Lung (tissue), 12 donors: ENCODE results near the gene CAD. TPM values are rescaled to one million over a fixed set of nuclear protein-coding genes. Genes with fewer than 3 reads are reported as not detected.

ENCODE experiments used
- ATAC-seq: fragments of 200-7000 bp; cut with Tn5 transposase; one replicate; pipeline ENCODE4 v1.9.1; 2020; ENCODE audit warnings: moderate number of reproducible peaks; ENCODE audit not compliant: insufficient read depth, low FRiP score
- DNase-seq, 3 donors: peaks; one replicate each; pipeline ENCODE4 v3.0.0-alpha.2; 2013 to 2017
- H3K27ac ChIP-seq, 2 donors: one replicate each; pipeline ENCODE4 v1.5.1; 2013; ENCODE audit warnings: mild to moderate bottlenecking in 2 of 2, moderate library complexity in 2 of 2, control low read depth in 1 of 2, inconsistent platforms in 1 of 2, low read depth in 1 of 2, low read length in 1 of 2
- H3K27me3 ChIP-seq, 3 donors: one replicate each; pipeline ENCODE4 v1.5.1; 2013; ENCODE audit warnings: low read length in 2 of 3; ENCODE audit not compliant: control insufficient read depth in 3 of 3, insufficient read depth in 3 of 3
- H3K36me3 ChIP-seq, 4 donors: one replicate each; pipeline ENCODE4 v1.5.1; 2013; ENCODE audit warnings: low read length in 4 of 4, mild to moderate bottlenecking in 1 of 4, moderate library complexity in 1 of 4; ENCODE audit not compliant: control insufficient read depth in 4 of 4, insufficient read depth in 4 of 4
- H3K4me1 ChIP-seq, 5 donors: one replicate each; pipeline ENCODE4 v1.5.1; 2013; ENCODE audit warnings: low read length in 5 of 5, mild to moderate bottlenecking in 2 of 5, moderate library complexity in 1 of 5; ENCODE audit not compliant: control insufficient read depth in 5 of 5, insufficient read depth in 5 of 5
- H3K4me3 ChIP-seq: one replicate; pipeline ENCODE4 v1.5.1; 2013; ENCODE audit warnings: mild to moderate bottlenecking, control low read depth, moderate library complexity
- H3K9ac ChIP-seq, 2 donors: one replicate each; pipeline ENCODE4 v1.5.1; 2013; ENCODE audit warnings: low read length in 2 of 2, control low read depth in 1 of 2; ENCODE audit not compliant: insufficient read depth in 1 of 2
- H3K9me3 ChIP-seq, 4 donors: one replicate each; pipeline ENCODE4 v1.5.1; 2013; ENCODE audit warnings: low read length in 3 of 4, mild to moderate bottlenecking in 1 of 4, moderate library complexity in 1 of 4; ENCODE audit not compliant: control insufficient read depth in 4 of 4, insufficient read depth in 3 of 4
- CTCF ChIP-seq: IDR thresholded peaks from 2 replicates; pipeline ENCODE4 v1.5.1; 2012; ENCODE audit warnings: mild to moderate bottlenecking; ENCODE audit errors: control extremely low read depth, extremely low read depth
- WGBS, 2 donors: extraction: QIAGEN DNeasy Blood & Tissue Kit; methylation state at CpG; one replicate each; pipeline ENCODE4 v1.1.7; 2013; 5-methylcytosine and 5-hydroxymethylcytosine counted together
- polyA plus RNA-seq, 2 donors: library from polyadenylated mRNA; stranded (reverse); fragments of 200-250 nt; gene quantifications; one replicate each; pipeline ENCODE4 v1.2.1, GENCODE V29; 2013
- total RNA-seq, 2 donors: library from RNA; depleted of rRNA in 1 of 2; stranded (reverse); fragments of >200 nt in 1 of 2; gene quantifications; one replicate each; pipeline ENCODE4 v1.2.1, GENCODE V29; 2014 to 2021
- donor health status: control.
- donor health status: control.
- donor health status: Bipolar disorder and iron deficiency.
- donor health status: healthy.
- donor health status: DM: yes; HTN: yes; CAD: no.

Gene CAD
- total and polyA plus RNA-seq, 4 donors: 10.9 to 42.0 (median 18.9) TPM

DNA sequence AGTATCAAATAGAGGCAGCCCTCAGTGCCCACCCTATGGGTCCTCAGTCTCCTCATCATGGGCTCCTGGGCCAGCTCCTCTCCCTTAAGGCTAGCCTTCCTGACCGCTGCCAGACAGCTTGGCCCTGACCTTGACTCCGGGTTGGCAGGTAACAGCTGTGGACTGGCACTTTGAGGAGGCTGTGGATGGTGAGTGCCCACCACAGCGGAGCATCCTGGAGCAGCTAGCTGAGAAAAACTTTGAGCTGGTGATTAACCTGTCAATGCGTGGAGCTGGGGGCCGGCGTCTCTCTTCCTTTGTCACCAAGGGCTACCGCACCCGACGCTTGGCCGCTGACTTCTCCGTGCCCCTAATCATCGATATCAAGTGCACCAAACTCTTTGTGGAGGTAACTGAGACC is 19.0 kb downstream of the CAD start:
- no peak overlapping the region for H3K9ac ChIP-seq
- 96 to 97% methylated on average over 12 of the region's 12 CpGs for WGBS, 2 donors
- peaks cover 44 to 86% (median 56%) of the 10 kb centered on the region in 4 donors for H3K36me3 ChIP-seq
- TF ChIP-seq CTCF: no peak
- DNase-seq (no peak), ATAC-seq (no peak)
- H3K27me3 ChIP-seq: no peaks in the 10 kb centered on the region
- H3K27ac ChIP-seq: no peak overlapping the region
- H3K4me1 ChIP-seq: no peaks in the 10 kb centered on the region
- no peaks in the 10 kb centered on the region for H3K9me3 ChIP-seq
- no peak overlapping the region for H3K4me3 ChIP-seq

DNA sequence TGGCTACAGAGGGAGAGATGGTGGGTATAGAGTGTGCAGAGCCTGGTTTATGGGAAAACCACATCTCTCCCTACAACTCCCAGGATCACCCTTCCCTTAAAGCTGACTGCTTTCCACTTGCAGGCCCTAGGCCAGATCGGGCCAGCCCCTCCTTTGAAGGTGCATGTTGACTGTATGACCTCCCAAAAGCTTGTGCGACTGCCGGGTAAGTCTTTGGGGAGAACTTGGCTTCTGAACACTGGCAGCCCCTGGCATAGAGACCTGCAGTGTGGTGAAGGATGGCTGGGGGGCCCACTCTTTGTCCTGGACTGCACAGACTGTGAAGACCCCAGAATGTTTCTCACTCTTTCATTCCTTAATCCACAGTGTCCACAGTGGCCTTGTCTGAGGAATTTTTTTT is 19.5 kb downstream of the CAD start:
- DNase-seq (no peak), ATAC-seq (no peak)
- no peak for TF ChIP-seq CTCF
- H3K4me1 ChIP-seq: no peaks in the 10 kb centered on the region
- H3K27me3 ChIP-seq: no peaks in the 10 kb centered on the region
- H3K27ac ChIP-seq: no peak overlapping the region
- no peak overlapping the region for H3K9ac ChIP-seq
- H3K9me3 ChIP-seq: no peaks in the 10 kb centered on the region
- WGBS, 2 donors: 92 to 93% methylated on average over 3 of the region's 3 CpGs
- no peak overlapping the region for H3K4me3 ChIP-seq
- H3K36me3 ChIP-seq: peaks cover 41 to 89% (median 51%) of the 10 kb centered on the region in 4 donors

- H3K9me3 ChIP-seq: no peaks in the 10 kb centered on the region
- no peaks in the 10 kb centered on the region for H3K4me1 ChIP-seq
- ATAC-seq (no peak), DNase-seq (no peak)
- no peak overlapping the region for H3K9ac ChIP-seq
- H3K27ac ChIP-seq: no peak overlapping the region
- no peak for TF ChIP-seq CTCF
- 97 to 98% methylated on average over 15 of the region's 15 CpGs for WGBS, 2 donors
- no peak overlapping the region for H3K4me3 ChIP-seq
- no peaks in the 10 kb centered on the region for H3K27me3 ChIP-seq
- peaks cover 35 to 89% (median 46%) of the 10 kb centered on the region in 4 donors for H3K36me3 ChIP-seq
These were observed 20.3 kb downstream of the CAD start for GRCh38 chr2:27237341-27237945.

DNA sequence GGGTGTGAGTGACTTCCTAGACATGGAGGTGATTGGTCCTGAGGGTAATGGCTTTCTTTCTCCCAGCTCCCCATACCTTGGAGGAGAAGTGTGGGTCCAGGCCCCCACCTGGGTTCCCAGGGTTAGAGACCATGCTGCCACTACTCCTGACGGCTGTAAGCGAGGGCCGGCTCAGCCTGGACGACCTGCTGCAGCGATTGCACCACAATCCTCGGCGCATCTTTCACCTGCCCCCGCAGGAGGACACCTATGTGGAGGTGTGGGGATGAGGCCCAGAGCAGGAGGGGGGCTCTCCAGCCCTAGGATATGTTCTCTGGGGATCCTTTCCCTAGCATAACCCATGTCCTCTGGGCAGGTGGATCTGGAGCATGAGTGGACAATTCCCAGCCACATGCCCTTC is 21.8 kb downstream of the CAD start:
- 95% methylated on average over 8 of the region's 8 CpGs for WGBS, 2 donors
- Histone ChIP-seq H3K27ac (no peak overlapping the region), H3K4me1 (no peaks in the 10 kb centered on the region), H3K36me3 (peaks cover 22 to 88% (median 40%) of the 10 kb centered on the region in 4 donors), H3K9me3 (no peaks in the 10 kb centered on the region), H3K4me3 (no peak overlapping the region), H3K27me3 (no peaks in the 10 kb centered on the region), H3K9ac (no peak overlapping the region)
- no peak for ATAC-seq
- no peak for TF ChIP-seq CTCF
- no peak for DNase-seq
